SK-N-MC (cell line): ENCODE data around the gene PRKCB.

Experiments used
- EZH2 ChIP-seq: fragments of 200-600 bp; sonication (generic); IDR thresholded peaks from one replicate; pipeline ENCODE4 v1.6.1; 2017; ENCODE audit warnings: antibody characterized with exemption
- POLR2AphosphoS5 ChIP-seq: IDR thresholded peaks from 2 replicates; pipeline ENCODE4 v1.6.1; 2012; ENCODE audit warnings: mild to moderate bottlenecking, low read depth, low read length, borderline replicate concordance

DNA sequence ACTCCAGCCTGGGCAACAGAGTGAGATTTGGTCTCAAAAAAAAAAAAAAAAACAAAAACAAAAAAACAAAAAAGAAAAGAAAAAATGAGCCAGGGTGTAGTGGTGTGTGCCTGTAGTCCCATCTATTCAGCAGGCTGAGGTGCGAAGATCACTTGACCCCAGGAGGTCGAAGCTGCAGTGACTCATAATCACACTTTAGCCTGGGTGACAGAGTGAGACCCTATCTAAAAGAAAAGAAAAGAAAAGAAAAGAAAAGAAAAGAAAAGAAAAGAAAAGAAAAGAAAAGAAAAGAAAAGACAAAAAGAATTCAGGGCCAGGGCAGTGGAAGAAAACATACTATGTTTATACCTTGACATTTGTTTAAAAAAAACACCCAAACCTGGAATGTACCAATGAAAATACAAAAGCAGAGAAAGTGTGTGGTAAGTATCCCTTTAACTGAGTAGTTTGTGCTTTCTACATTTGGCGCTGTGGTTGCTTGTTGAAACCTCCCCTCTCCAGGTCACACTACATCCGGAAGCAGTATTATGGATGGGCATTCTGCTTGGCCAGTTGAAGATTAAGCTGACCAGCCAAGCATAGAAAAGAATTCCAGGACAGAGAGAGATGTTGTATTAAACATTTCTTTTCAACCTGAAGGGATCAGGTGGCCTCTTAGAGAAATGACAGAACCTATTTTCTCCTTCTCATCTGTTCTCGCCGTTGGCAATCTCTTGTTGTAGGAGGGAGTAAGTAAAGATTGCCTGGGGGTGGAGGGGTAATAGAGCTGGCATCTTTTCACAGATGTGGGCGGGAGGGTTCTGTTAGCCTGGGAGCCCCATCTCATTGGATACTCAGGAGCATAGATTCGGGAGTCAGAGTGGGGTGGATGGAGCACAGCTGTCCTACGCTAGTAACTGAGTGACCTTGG is 12.1 kb upstream of the PRKCB start:
- TF ChIP-seq POLR2AphosphoS5 (no peak), EZH2 (no peak)
